ENCODE measurements around the gene TBC1D5. TPM values are rescaled to one million over a fixed set of nuclear protein-coding genes. Genes with fewer than 3 reads are reported as not detected.

The TBC1D5 gene
- total and polyA plus RNA-seq, 2 of the 8 experiments (the other 6 are each of a cell fraction or from before 2014, with no cell fraction given), result 11.0 to 22.9 TPM

- TF ChIP-seq RBBP5 (IDR thresholded peaks at IDR 0.05; ENCODE audit: borderline replicate concordance, low read depth, low read length) (no peak), POLR2AphosphoS5 (IDR thresholded peaks at IDR 0.05; ENCODE audit: low read depth, low read length) (no peak), SRF (IDR thresholded peaks at IDR 0.05; ENCODE audit: low read depth, low read length) (no peak), RNF2 (IDR thresholded peaks at IDR 0.05; ENCODE audit: borderline replicate concordance, low read depth, low read length, missing control alignments, poor library complexity, severe bottlenecking) (no peak)
These were observed 297.6 kb downstream of the TBC1D5 start (continued) for GRCh38 chr3:17444865-17445264.
